HG02571 (cell line): ENCODE results near the gene SLC26A8.
"Not testable (repeated sequence)": the region's sequence is repeated elsewhere in the genome, so short reads cannot be mapped to it uniquely, and the experiment has no call there.

Experiments used
- ATAC-seq: cut with Tn5 transposase; IDR thresholded peaks from one replicate; pipeline ENCODE4 v1.9.1; 2021; ENCODE audit warnings: mild to moderate bottlenecking, moderate library complexity; ENCODE audit not compliant: unreplicated experiment

Gene SLC26A8

GRCh38 chr6:35919827-35920751, 104.4 kb downstream of the SLC26A8 start:
- ATAC-seq = peak; percentile 34

DNA sequence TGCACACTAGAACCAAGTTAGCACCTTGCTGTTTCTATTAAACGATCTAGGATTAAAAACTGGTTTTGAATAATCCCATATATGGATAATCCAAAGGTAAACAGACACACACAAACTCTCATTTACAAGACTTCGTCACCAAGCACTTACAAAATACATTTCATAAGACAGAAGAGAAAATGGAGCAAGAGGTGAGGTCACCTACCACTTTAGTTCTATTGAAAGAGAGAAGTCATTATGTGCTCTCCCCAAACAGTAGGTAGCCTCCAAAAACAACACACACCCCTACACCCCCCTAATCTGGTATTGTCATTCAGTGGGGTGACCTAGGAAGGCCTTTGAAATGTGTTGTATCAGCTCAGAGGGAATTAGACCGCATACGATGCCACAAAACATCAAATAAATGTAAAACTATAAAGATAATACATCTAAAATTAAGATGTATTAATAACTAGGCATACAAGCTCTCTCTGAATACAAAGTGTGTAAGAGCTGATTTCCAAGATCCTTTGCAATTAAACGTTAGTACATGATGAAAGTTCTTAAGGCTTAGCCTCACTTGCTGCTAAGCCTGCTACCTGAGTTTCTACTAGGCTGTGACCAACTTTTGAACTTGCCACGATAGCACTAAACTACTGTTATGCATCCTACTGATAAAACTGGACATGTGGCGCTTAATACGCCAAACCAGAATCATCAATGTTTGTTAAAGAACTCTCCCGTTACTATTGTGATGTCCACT, 105.2 kb downstream of the SLC26A8 start:
- no peak for ATAC-seq

GRCh38 chr6:35916893-35917292, 107.5 kb downstream of the SLC26A8 start:
- not testable (repeated sequence) for ATAC-seq

- ATAC-seq = no peak
Observed at GRCh38 chr6:35916056-35916455, 108.4 kb downstream of the SLC26A8 start.

DNA sequence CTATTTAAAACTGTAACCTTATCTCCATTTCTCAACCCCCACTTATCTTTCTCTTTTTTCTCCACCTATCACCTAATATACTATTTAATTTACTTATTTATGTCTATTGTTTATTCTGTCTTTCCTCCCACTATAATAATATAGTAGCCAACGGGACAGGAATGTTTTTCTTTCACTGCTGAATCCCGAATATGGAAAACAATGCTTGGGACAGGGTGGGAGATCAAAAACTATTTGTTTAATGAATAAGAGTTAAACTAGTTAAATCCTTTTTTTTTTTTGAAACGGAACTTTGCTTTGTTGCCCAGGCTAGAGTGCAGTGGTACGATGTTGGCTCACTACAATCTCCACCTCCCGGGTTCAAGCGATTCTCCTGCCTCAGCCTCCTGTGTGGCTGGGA, 109.9 kb downstream of the SLC26A8 start:
- no peak for ATAC-seq

GRCh38 chr6:35911871-35912653, 112.4 kb downstream of the SLC26A8 start:
- no peak for ATAC-seq

DNA sequence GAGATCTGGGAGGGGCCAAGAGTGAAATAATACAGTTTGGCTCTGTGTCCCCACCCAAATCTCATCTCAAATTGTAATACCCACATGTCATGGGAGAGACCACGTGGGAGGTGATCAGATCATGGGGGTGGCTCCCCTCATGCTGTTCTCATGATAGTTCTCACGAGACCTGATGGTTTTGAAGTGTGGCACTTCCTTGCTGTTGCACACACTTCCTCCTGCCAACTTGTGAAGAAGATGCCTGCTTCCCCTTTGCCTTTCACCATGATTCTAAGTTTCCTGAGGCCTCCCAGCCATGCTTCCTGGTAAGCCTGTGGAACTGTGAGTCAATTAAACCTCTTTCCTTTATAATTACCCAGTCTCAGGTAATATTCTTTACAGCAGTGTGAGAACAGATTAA, 114.9 kb downstream of the SLC26A8 start:
- not testable (repeated sequence) for ATAC-seq

- not testable (repeated sequence) for ATAC-seq
Observed at GRCh38 chr6:35908753-35909401, 115.6 kb downstream of the SLC26A8 start.

- no peak for ATAC-seq
Observed at GRCh38 chr6:35907750-35908149, 116.7 kb downstream of the SLC26A8 start.

DNA sequence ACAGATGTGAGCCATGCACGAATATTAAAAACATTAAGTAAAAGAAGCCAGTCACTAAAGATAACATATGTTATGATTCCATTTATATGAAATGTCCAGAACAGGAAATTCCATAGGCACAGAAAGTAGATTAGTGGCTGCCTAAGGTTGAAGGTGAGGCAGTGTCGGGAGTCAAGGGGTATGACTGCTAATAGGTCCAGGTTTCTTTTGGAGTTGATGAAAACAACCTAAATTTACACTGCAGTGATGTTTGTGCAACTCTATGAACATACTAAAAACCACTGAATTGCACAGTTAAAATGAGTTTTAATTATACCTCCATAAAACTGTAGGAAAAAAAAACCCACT, 118.0 kb downstream of the SLC26A8 start:
- ATAC-seq = no peak

- no peak for ATAC-seq
Observed at GRCh38 chr6:35905841-35906498, 118.5 kb downstream of the SLC26A8 start.

DNA sequence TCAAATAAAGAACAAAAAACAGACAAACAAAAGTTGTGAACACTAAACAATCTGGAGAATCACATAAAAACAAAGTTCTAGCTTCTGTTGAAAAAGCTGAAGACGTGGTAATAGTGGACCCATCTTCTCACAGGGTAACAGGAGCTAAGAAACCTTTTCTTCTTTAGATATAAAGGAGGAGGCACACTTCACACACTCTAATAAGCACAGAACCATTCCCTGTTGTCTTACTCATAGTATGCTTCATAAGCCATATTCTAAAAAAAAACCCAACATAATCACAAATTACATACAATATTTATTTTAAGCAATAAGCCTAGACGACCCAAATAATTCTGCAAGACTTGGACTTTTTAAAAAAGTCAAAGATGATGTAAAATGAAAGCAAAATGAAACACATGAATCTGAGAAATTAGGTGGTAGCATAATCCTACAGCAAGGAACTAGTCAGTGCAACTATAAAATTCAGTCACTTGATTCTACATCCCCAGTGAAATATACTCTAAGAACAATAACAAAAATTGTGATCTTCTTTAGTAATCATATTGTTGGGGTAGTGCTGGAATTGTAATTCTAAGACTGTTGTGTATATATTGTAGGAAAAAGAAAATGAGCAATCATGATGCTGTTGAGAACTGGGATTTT, 119.2 kb downstream of the SLC26A8 start:
- ATAC-seq = no peak

- no peak for ATAC-seq
Observed at GRCh38 chr6:35903679-35904078, 120.8 kb downstream of the SLC26A8 start.

DNA sequence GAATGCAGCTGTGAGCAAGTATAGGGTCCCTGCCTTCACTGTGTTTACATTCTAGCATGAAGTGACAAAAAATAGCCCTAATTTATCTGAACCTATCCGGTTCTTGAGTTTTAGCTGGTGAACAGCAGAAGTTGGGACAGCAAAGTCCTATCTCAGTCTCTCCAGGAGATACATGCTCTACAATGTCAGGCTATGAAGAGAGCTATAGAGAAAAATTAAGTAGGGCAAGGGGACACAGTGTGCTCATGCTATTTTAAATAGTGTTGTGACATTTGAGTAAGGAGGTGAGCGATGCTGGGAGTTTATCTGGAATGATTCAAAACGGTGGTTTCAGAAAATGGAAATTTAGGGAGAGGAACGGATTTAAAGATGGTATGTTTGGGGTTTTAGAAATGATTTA, 124.0 kb downstream of the SLC26A8 start:
- ATAC-seq = no peak

GRCh38 chr6:35898003-35898402, 126.4 kb downstream of the SLC26A8 start:
- ATAC-seq = no peak

GRCh38 chr6:35897486-35897885, 127.0 kb downstream of the SLC26A8 start:
- ATAC-seq = no peak

DNA sequence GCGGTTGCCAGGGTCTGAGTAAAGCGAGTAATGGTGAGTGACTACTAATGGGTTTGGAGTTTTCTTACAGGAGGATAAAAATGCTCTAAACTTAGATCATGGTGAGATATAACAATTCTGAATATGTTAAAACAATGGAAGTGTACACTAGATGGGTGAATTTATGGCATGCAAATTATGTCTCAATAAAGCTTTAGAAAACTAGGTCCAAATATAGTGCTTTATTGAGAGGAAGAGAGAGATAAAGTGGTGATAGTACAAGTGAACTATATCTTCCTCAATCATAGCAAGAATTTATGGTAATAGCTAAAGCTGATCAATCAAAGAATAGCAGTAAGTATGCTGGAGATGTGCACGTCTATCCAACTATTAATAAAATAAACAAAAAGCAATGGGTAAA, 127.4 kb downstream of the SLC26A8 start:
- no peak for ATAC-seq

DNA sequence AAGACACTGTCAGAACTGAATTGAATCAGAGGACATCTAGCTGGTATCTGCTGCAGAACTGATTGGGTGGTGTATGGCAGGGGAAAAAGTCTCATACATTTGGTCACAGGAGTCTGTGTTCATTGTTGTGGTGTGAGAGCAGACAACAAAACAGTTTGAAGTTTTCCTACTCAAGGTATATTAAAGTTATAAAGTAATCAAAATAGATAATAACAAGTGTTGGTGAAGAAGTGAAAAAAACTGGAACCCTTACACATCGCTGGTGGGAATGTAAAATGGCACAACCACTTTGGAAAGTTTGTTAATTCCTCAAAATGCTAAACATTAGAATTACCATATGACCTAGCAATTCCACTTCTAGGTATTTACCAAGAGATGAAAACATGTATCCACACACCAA, 128.2 kb downstream of the SLC26A8 start:
- ATAC-seq = no peak

DNA sequence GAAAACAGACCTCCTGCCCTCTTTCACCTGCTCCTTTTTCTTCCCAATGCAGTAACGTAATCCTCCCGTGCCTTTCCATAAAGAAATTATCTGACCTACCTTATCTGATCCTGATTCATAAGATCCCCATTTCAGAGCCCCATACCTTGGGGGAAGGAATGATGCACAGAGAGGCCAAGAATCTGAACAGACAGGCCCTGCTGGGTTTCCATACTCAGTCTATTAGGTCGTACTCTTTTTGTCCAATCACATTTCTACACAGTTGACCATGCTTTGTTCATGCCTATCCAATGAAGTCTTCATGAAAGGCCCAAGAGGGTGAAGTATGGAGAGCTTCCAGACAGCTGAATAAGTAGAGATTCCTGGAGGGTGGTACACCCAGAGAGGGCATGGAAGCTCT, 128.9 kb downstream of the SLC26A8 start:
- no peak for ATAC-seq

DNA sequence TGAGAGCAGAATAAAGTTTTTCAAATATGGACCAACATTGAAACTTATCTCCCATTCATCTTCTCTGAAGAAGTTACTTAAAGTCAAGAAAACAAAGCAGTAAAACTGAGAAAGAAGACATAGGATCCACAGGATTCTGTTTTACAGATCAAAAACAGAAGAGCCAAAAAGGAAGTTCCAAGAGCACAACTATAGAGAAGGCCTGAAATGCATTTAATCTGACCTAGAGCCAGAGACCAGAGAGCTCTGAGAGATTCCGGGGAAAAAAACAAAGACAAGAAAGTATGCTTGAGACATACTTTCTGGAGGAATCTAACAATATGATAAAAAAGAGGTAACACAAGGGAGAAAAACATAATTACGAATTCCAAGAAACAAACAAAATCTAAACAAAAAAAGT, 129.7 kb downstream of the SLC26A8 start:
- no peak for ATAC-seq
